GM12872 (cell line): ENCODE measurements around the gene RBM38.

ENCODE experiments used
- CTCF ChIP-seq: IDR thresholded peaks from 3 replicates; pipeline ENCODE4 v1.5.1; 2011; ENCODE audit warnings: low read depth, mild to moderate bottlenecking, low read length, moderate library complexity; ENCODE audit not compliant: insufficient read depth

Gene RBM38

DNA sequence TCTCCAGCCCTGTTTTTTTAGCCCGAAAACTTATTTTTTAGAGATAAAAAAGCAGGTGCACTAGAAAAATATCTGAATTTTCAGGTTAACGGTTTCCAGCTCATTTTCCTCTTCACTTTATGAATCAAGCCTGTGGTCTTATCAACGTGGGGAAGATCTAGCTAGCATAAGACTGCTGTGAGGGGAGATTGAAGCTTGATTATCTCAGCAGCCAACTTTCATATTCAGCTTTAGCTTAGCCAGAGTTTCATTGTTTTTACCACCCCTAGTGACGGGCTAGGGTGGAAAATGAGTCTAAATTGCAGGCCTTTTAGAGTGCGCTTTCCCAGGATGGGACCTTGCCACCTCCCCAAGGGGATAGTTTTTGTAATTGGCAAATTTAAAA lies 11.9 kb upstream of the RBM38 start:
- no peak for TF ChIP-seq CTCF

- no peak for TF ChIP-seq CTCF
Measured at GRCh38 chr20:57380081-57380750, 11.0 kb upstream of the RBM38 start.

- peak; percentile 92 for TF ChIP-seq CTCF
Measured at GRCh38 chr20:57381596-57382503, 9.3 kb upstream of the RBM38 start.

GRCh38 chr20:57382516-57382915 lies 8.7 kb upstream of the RBM38 start:
- no peak for TF ChIP-seq CTCF

- no peak for TF ChIP-seq CTCF
Measured at GRCh38 chr20:57383447-57384347, 7.5 kb upstream of the RBM38 start.

DNA sequence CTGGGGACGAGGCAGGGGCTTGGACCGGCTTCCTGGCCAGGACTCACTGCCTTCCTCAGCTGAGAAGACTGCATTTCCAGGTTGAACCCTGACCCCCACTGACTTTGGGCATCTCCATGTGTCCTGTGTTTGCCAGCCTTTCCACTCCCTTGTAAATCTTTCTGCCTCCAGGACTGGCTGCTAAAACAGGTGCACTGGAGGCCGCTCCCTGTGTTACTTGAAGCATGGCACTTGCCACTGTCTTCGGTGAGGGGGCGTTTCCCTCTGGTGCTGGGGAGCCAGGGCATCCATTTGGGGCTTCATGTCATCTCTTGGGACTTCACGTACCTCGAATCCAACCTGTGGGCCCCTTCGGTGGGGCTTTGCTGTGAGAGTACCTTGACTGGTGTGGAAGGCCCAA lies 6.7 kb upstream of the RBM38 start:
- TF ChIP-seq CTCF = no peak
